GM10266 (cell line): ENCODE measurements around the gene FSCN2.

ENCODE experiments used
- DNase-seq: peaks from one replicate; pipeline ENCODE4 v3.0.0; 2012; ENCODE audit errors: extremely low spot score
- TF ChIP-seq, protein P1 (sequence below): IDR thresholded peaks from 2 replicates; pipeline ENCODE4 v1.5.1; 2012; ENCODE audit warnings: mild to moderate bottlenecking, low read depth; ENCODE audit not compliant: control insufficient read depth, insufficient read depth; ENCODE audit errors: missing control alignments

The FSCN2 gene, protein sequence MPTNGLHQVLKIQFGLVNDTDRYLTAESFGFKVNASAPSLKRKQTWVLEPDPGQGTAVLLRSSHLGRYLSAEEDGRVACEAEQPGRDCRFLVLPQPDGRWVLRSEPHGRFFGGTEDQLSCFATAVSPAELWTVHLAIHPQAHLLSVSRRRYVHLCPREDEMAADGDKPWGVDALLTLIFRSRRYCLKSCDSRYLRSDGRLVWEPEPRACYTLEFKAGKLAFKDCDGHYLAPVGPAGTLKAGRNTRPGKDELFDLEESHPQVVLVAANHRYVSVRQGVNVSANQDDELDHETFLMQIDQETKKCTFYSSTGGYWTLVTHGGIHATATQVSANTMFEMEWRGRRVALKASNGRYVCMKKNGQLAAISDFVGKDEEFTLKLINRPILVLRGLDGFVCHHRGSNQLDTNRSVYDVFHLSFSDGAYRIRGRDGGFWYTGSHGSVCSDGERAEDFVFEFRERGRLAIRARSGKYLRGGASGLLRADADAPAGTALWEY

DNA sequence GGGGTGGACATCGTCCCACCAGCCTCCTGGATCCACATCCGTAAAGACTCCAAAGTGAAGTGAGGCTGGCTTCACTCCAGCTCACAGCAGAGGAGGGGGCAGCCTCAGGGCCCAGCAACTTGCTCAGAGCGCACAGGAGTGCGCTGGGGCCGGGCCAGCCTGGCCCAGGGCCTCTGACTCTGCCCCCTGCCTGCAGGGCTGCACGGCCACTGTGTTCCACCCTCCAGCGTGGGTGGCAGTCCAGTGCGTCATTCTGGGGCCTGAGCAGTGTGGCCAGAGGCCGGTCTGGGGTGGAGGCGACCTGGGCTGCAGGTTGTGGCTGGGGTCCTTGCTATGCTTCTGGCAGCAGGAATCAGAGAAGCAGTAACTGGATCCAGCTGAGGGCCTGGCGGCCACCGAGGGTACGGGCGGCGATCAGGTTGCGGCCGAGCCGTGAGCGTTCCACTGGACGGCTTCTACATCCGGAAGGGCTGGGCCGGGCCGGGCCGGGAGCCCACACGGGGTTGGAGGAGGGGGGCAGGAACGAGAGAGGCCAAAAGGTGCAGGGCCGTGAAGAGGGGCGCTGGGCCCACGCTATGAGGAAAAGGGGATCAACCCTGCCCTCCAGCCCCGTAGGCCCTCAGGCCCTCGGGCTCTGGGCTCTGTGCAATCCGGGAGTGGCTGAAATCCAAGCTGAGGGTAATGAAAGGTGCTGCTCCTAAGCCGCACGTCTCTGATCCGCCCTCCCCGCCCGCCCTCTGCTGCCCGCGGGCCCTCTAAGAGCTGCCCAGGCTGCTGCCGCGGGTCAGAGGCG is at the start of gene FSCN2:
Gene FSCN2, plus strand, starts transcription at position 787 of the 793 bp plus-strand sequence. CDS start 155 bp downstream, outside the sequence.
- TF ChIP-seq, protein P1, sequence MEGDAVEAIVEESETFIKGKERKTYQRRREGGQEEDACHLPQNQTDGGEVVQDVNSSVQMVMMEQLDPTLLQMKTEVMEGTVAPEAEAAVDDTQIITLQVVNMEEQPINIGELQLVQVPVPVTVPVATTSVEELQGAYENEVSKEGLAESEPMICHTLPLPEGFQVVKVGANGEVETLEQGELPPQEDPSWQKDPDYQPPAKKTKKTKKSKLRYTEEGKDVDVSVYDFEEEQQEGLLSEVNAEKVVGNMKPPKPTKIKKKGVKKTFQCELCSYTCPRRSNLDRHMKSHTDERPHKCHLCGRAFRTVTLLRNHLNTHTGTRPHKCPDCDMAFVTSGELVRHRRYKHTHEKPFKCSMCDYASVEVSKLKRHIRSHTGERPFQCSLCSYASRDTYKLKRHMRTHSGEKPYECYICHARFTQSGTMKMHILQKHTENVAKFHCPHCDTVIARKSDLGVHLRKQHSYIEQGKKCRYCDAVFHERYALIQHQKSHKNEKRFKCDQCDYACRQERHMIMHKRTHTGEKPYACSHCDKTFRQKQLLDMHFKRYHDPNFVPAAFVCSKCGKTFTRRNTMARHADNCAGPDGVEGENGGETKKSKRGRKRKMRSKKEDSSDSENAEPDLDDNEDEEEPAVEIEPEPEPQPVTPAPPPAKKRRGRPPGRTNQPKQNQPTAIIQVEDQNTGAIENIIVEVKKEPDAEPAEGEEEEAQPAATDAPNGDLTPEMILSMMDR = no peak

DNA sequence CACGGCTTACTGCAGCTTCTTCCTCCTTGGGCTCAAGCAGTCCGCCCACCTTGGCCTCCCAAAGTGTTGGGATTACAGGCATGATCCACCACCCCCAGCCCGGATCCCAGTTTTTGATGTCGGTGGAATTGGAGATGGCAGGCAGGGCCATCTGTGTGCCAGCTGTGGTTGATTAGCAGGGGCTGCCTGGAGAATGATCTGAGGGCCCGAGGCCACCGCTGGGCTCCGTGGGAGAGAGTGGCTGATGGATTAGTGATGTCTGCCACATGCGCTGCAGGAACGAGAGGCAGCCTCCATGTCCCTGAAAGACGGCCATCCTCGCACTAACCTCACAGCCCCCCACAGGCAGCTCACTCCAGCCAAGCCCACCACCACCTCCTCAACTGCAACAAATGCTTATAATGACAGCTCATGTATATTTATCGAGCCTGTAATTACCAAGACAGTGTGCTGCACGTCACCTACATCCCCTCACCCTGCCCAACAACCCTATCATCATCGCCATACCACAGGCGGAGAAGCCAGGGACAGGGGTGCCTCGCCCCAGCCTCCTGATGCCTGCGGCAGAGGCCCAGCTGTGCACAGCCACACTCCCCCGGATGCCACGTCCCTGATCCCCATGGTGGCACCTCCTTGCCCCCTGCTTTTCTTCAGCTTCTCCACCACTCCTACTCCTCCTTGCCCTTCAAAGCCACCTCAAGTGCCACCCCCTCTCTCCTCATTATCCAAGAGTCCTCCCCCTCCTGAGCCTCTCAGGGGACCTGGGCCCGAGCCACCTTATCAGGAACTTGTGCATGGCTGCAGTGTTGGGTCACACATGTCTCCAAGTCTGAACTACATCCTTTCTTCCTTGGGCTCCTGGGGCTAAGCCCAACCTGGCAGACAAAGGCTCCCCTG is 48.8 kb upstream of the FSCN2 start:
- no peak for DNase-seq
- TF ChIP-seq, protein P1 = no peak

More for the DNA sequence above, at the start of gene FSCN2:
- no peak for DNase-seq

DNA sequence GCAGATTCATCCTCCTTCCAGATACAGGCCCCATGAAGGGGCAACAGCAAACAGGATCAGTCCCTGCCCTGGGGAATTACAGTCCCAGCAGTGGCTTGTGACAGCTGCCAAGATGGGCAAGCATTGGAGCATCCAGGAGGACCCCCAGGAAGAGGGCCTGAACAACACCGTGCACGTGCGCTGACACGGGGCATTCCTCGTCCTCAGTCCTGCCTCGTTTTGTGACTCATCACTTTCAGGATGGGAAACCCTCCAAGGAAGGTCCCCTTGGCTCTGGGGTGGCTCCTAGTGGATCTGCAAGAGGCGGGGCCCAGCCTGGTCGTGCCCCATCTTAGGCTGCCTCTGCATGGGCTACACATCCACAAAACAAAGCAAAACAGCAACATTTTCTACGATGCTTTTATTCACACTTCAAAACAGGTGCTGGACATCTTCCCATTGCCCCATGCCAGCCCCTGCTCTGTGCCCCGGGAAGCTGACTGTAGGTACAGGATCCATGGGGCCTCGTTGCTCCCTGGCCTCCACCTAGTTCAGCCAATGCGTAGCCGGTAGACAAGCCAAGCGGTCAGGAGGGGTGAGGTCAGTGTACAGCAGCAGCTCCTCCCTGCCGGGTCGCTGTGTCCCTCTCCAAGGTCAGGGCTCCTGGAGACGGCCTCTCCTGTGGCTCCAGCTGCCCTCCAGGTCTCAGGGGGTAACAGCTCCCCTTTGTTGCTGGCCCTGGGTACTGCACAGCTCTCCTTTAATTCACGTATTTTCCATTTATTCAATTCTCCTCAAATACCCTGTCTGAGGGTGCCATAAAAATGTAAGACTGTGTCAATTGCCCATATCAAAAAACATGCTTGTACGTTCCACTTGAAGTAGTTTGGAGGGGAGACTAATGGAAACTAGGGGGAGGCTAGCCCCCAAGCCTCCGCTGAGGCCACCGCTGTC is 47.8 kb upstream of the FSCN2 start:
- DNase-seq = no peak
- TF ChIP-seq, protein P1 = no peak

DNA sequence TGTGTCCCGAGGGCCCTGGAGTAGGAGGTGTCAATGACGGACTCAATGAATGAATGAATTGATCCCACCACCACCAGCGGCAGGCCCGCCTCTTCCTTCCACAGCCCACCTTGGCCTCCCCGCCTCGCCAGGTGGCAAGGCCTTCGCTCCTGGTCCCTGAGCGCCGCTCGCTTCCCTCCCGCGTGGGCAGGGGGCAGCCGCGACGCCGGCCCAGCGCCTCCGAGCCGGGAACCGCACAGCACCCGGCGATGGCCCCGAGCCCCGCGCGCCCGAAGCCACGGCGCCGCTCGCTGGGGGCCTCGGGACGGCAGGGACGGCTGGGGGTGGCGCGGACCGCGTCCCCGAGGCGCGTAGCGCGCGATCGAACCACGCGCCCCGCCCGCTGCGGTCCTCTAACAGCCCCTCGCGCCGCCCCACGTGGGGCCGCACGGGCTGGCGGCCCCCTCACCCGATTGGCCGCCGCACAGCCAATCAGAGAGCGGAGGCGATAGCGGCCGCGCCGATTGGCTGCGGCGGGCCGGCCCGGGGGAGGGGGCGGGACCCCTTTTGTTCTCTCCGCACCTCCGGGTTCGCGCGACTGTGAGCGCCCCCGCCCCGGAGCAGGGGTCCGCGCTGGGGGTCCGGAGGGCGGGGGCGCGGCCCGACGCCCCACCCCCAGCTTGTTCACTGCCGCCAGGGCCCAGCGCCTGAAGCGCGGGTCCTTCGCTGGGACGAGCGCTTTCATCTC is 46.9 kb upstream of the FSCN2 start:
- TF ChIP-seq, protein P1 = no peak
- DNase-seq = no peak

DNA sequence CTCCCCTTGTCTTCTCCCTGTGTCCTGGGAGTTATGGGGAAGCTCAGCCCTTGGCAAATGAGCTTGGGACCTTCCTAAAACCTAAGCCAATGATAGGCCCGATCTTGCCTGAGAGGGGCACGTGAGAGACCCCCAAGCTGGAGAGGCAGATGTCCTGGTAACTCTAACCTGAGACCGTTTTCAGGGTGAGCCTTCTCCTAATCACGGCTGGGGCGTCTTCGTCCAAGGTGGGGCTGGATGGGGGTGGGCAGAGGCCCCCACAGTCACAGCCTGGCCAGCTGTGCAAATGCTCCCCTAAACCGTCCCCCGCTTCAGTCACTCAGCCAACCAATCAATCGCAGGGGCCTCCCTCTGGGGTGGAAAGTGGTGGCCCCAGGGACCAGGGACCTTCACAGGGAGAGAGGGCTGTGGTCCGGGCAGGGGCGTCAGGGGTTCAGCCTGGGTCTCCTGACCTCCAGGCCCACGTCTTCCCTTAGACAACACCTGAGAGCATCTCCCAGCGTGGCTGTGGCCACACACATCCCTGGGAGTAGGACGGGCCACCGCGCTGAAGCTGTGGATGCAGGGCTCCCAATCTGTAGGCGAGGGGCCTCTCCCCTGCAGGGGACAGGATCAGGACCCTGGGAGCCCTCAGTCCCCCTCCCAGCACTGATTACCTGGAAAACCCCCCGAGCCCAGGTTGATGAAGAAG is 46.2 kb upstream of the FSCN2 start:
- no peak for DNase-seq
- TF ChIP-seq, protein P1 = no peak
